Ovary (tissue), 3 donors: Measurements from ENCODE around the gene TBC1D5.

Source experiments
- CTCF ChIP-seq, 3 donors: fragments of 450-650 bp in 2 of 3; fragments of 200-600 bp in 1 of 3; IDR thresholded peaks; one replicate each; pipeline versions ENCODE4 v1.5.1 to v1.8.0; 2016 to 2022; ENCODE audit warnings: antibody characterized with exemption in 3 of 3, mild to moderate bottlenecking in 1 of 3
- EP300 ChIP-seq: sonication (generic); formaldehyde crosslinking; IDR thresholded peaks from one replicate; pipeline ENCODE4 v1.6.1; 2017; ENCODE audit warnings: antibody characterized with exemption
- POLR2A ChIP-seq: fragments of 450-650 bp; IDR thresholded peaks from one replicate; pipeline ENCODE4 v1.6.1; 2017; ENCODE audit warnings: antibody characterized with exemption, mild to moderate bottlenecking, moderate library complexity
- donor health status: DM: no; HTN: no; CAD: no.

GRCh38 chr3:17411157-17411877 lies 331.1 kb downstream of the TBC1D5 start:
- TF ChIP-seq CTCF (IDR thresholded peaks at IDR 0.05) (no peak), POLR2A (no peak), EP300 (no peak)
